GM18870 (cell line): ENCODE results near the gene HS3ST2.
"Not testable (repeated sequence)": the region's sequence is repeated elsewhere in the genome, so short reads cannot be mapped to it uniquely, and the experiment has no call there.

Experiments used
- ATAC-seq: cut with Tn5 transposase; IDR thresholded peaks from one replicate; pipeline ENCODE4 v1.9.1; 2021; ENCODE audit warnings: moderate library complexity; ENCODE audit not compliant: unreplicated experiment

The HS3ST2 gene

GRCh38 chr16:22929461-22929860 is 115.5 kb downstream of the HS3ST2 start:
- ATAC-seq: no peak

- ATAC-seq: no peak
Measured at GRCh38 chr16:22932032-22932771, 118.2 kb downstream of the HS3ST2 start.

- ATAC-seq: no peak
Measured at GRCh38 chr16:22933173-22933572, 119.2 kb downstream of the HS3ST2 start.

GRCh38 chr16:22934786-22935185 is 120.8 kb downstream of the HS3ST2 start:
- ATAC-seq: no peak

GRCh38 chr16:22937169-22937568 is 123.2 kb downstream of the HS3ST2 start:
- ATAC-seq: no peak

- no peak for ATAC-seq
Measured at GRCh38 chr16:22938647-22939046, 124.7 kb downstream of the HS3ST2 start.

- ATAC-seq: not testable (repeated sequence)
Measured at GRCh38 chr16:22939744-22940363, 125.9 kb downstream of the HS3ST2 start.

GRCh38 chr16:22941970-22942501 is 128.1 kb downstream of the HS3ST2 start:
- no peak for ATAC-seq

- ATAC-seq: no peak
Measured at GRCh38 chr16:22942811-22943210, 128.8 kb downstream of the HS3ST2 start.

GRCh38 chr16:22945361-22945760 is 131.4 kb downstream of the HS3ST2 start:
- no peak for ATAC-seq

GRCh38 chr16:22946433-22946832 is 132.5 kb downstream of the HS3ST2 start:
- ATAC-seq: no peak

GRCh38 chr16:22948058-22948602 is 134.2 kb downstream of the HS3ST2 start:
- no peak for ATAC-seq

GRCh38 chr16:22948603-22949368 is 134.8 kb downstream of the HS3ST2 start:
- no peak for ATAC-seq

- ATAC-seq: no peak
Measured at GRCh38 chr16:22955461-22956070, 141.6 kb downstream of the HS3ST2 start.

- ATAC-seq: no peak
Measured at GRCh38 chr16:22961206-22961605, 147.2 kb downstream of the HS3ST2 start.

- ATAC-seq: no peak
Measured at GRCh38 chr16:22962905-22963304, 148.9 kb downstream of the HS3ST2 start.
